HepG2 (cell line): ENCODE data around the gene MAML1. TPM values are rescaled to one million over a fixed set of nuclear protein-coding genes. Genes with fewer than 3 reads are reported as not detected.

Source experiments
- CHD2 ChIP-seq: IDR thresholded peaks from 2 replicates; pipeline ENCODE4 v1.6.1; 2011; ENCODE audit warnings: low read depth, low read length, improper control_type of control experiment
- GABPB1 ChIP-seq: IDR thresholded peaks from 2 replicates; pipeline ENCODE4 v1.6.1; 2016; ENCODE audit warnings: mild to moderate bottlenecking, missing genetic modification reagents, moderate library complexity, missing compliant biosample characterization
- MED13 ChIP-seq: sonication (generic); formaldehyde crosslinking; IDR thresholded peaks from 2 replicates; pipeline ENCODE4 v1.5.0; 2020; ENCODE audit warnings: missing genetic modification reagents
- MLLT10 ChIP-seq: sonication (generic); formaldehyde crosslinking; IDR thresholded peaks from 2 replicates; pipeline ENCODE4 v1.4.0; 2020; ENCODE audit warnings: missing genetic modification reagents
- NCOR1 ChIP-seq: fragments of 200-600 bp; sonication (generic); IDR thresholded peaks from 2 replicates; pipeline ENCODE4 v1.7.0; 2017; ENCODE audit warnings: antibody characterized with exemption, low read length, borderline replicate concordance
- TBL1XR1 ChIP-seq: fragments of 150-350 bp; IDR thresholded peaks from 2 replicates; pipeline ENCODE4 v1.6.1; 2014; ENCODE audit warnings: borderline replicate concordance, low read length; ENCODE audit not compliant: partially characterized antibody
- YY1 ChIP-seq: IDR thresholded peaks from 2 replicates; pipeline ENCODE4 v1.6.1; 2011; ENCODE audit warnings: low read length, low read depth, moderate library complexity, mild to moderate bottlenecking; ENCODE audit not compliant: insufficient read depth, insufficient replicate concordance
- ZBTB3 ChIP-seq: sonication (generic); formaldehyde crosslinking; IDR thresholded peaks from 2 replicates; pipeline ENCODE4 v1.4.0; 2020; ENCODE audit warnings: low read depth, mild to moderate bottlenecking, moderate library complexity, missing genetic modification reagents, borderline replicate concordance
- ZBTB42 ChIP-seq: sonication (generic); formaldehyde crosslinking; IDR thresholded peaks from 2 replicates; pipeline ENCODE4 v1.5.0; 2020; ENCODE audit warnings: mild to moderate bottlenecking, missing genetic modification reagents
- ZNF138 ChIP-seq: sonication (generic); formaldehyde crosslinking; IDR thresholded peaks from 2 replicates; pipeline ENCODE4 v1.5.0; 2020; ENCODE audit warnings: mild to moderate bottlenecking, low read depth, missing genetic modification reagents
- ZNF761 ChIP-seq: sonication (generic); formaldehyde crosslinking; conservative IDR thresholded peaks from 2 replicates; pipeline ENCODE4 v1.4.0; 2020; ENCODE audit warnings: mild to moderate bottlenecking, missing genetic modification reagents
- polyA plus RNA-seq, 8 experiments: library from polyadenylated mRNA; depleted of rRNA in 3 of 8; stranded (reverse) in 7 of 8; unstranded in 1 of 8; fragments of >200 nt; fragmentation: Illumina TruSeq in 4 of 8; extraction: Trizol in 4 of 8; gene quantifications; 2 replicates each; pipeline versions ENCODE4 v1.2.1 to v1.2.3, GENCODE V29; 2011 to 2016; ENCODE audit warnings: low read depth in 4 of 8, missing spikeins in 1 of 8, mixed read lengths in 1 of 8; ENCODE audit not compliant: insufficient read depth in 1 of 8
- total RNA-seq, 5 experiments: library from RNA; depleted of rRNA; stranded (reverse); fragments of >200 nt; fragmentation: Illumina TruSeq; extraction: Trizol; gene quantifications; 2 replicates each; pipeline ENCODE4 v1.2.3, GENCODE V29; 2016; ENCODE audit warnings: low read depth in 1 of 5
- TF ChIP-seq, protein P1 (sequence below): sonication (generic); formaldehyde crosslinking; IDR thresholded peaks from 2 replicates; pipeline ENCODE4 v1.5.0; 2020; ENCODE audit warnings: mild to moderate bottlenecking, low read depth, missing genetic modification reagents, borderline replicate concordance
- TF ChIP-seq, protein P2 (sequence below): sonication (generic); formaldehyde crosslinking; IDR thresholded peaks from 2 replicates; pipeline ENCODE4 v1.4.0; 2020; ENCODE audit warnings: missing genetic modification reagents, borderline replicate concordance
- TF ChIP-seq, protein P3 (sequence below): IDR thresholded peaks from 2 replicates; pipeline ENCODE4 v1.6.1; 2012; ENCODE audit warnings: low read depth, low read length, improper control_type of control experiment
- TF ChIP-seq, protein P4 (sequence below): sonication (generic); formaldehyde crosslinking; IDR thresholded peaks from 2 replicates; pipeline ENCODE4 v1.4.0; 2020; ENCODE audit warnings: missing genetic modification reagents
- TF ChIP-seq, protein P5 (sequence below), 2 experiments: sonication (generic) in 1 of 2; formaldehyde crosslinking in 1 of 2; IDR thresholded peaks; 2 replicates each; pipeline versions ENCODE4 v1.4.0 to v1.6.1; 2018 to 2020; ENCODE audit warnings: missing genetic modification reagents in 2 of 2, borderline replicate concordance in 1 of 2, low read depth in 1 of 2, mild to moderate bottlenecking in 1 of 2, missing biosample characterization in 1 of 2

MAML1 gene
- total and polyA plus RNA-seq, 2 of the 13 experiments (the other 11 are each of a cell fraction or from before 2014, with no cell fraction given): 10.0 to 10.8 TPM

DNA sequence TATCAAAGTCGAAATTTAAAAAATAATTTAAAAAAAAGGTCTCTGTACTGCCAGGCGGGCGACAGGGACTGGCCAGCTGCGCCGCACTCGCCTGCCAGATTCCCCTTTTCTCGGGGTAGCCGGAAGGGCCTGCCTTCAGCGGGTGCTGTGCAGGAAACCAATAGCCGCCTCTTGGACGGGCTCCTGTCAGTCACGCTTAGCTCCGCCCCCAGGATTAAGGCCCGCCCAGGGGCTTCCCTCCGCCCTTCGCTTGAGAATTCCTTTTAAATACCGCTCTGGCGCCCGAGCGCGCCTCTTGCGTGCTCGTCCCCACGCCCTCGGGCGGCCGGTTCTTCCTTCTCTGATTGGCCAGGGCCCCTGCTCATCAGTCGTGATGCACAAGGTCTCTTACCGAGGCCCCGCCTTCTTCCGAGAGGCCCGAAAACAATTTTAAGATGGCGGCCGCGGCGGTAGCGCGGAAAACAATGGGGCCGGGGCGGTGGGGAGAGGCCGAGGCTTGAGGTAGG is at the start of gene MAML1 (continued):
- no peak for TF ChIP-seq TBL1XR1
- TF ChIP-seq, protein P1, sequence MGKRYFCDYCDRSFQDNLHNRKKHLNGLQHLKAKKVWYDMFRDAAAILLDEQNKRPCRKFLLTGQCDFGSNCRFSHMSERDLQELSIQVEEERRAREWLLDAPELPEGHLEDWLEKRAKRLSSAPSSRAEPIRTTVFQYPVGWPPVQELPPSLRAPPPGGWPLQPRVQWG (CRISPR knock-in tag): no peak
- no peak for TF ChIP-seq ZBTB3 (CRISPR knock-in tag)
- TF ChIP-seq, protein P2, sequence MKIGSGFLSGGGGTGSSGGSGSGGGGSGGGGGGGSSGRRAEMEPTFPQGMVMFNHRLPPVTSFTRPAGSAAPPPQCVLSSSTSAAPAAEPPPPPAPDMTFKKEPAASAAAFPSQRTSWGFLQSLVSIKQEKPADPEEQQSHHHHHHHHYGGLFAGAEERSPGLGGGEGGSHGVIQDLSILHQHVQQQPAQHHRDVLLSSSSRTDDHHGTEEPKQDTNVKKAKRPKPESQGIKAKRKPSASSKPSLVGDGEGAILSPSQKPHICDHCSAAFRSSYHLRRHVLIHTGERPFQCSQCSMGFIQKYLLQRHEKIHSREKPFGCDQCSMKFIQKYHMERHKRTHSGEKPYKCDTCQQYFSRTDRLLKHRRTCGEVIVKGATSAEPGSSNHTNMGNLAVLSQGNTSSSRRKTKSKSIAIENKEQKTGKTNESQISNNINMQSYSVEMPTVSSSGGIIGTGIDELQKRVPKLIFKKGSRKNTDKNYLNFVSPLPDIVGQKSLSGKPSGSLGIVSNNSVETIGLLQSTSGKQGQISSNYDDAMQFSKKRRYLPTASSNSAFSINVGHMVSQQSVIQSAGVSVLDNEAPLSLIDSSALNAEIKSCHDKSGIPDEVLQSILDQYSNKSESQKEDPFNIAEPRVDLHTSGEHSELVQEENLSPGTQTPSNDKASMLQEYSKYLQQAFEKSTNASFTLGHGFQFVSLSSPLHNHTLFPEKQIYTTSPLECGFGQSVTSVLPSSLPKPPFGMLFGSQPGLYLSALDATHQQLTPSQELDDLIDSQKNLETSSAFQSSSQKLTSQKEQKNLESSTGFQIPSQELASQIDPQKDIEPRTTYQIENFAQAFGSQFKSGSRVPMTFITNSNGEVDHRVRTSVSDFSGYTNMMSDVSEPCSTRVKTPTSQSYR (CRISPR knock-in tag): no peak
- TF ChIP-seq MED13: no peak
- TF ChIP-seq, protein P3, sequence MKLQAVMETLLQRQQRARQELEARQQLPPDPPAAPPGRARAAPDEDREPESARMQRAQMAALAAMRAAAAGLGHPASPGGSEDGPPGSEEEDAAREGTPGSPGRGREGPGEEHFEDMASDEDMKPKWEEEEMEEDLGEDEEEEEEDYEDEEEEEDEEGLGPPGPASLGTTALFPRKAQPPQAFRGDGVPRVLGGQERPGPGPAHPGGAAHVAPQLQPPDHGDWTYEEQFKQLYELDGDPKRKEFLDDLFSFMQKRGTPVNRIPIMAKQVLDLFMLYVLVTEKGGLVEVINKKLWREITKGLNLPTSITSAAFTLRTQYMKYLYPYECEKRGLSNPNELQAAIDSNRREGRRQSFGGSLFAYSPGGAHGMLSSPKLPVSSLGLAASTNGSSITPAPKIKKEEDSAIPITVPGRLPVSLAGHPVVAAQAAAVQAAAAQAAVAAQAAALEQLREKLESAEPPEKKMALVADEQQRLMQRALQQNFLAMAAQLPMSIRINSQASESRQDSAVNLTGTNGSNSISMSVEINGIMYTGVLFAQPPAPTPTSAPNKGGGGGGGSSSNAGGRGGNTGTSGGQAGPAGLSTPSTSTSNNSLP: no peak
- TF ChIP-seq YY1: peak; percentile 96
- no peak; the same call in 1 of the 2 replicates for TF ChIP-seq ZBTB42 (CRISPR knock-in tag)
- TF ChIP-seq ZNF761 (CRISPR knock-in tag): no peak
- no peak for TF ChIP-seq MLLT10 (CRISPR knock-in tag)
- TF ChIP-seq, protein P4, sequence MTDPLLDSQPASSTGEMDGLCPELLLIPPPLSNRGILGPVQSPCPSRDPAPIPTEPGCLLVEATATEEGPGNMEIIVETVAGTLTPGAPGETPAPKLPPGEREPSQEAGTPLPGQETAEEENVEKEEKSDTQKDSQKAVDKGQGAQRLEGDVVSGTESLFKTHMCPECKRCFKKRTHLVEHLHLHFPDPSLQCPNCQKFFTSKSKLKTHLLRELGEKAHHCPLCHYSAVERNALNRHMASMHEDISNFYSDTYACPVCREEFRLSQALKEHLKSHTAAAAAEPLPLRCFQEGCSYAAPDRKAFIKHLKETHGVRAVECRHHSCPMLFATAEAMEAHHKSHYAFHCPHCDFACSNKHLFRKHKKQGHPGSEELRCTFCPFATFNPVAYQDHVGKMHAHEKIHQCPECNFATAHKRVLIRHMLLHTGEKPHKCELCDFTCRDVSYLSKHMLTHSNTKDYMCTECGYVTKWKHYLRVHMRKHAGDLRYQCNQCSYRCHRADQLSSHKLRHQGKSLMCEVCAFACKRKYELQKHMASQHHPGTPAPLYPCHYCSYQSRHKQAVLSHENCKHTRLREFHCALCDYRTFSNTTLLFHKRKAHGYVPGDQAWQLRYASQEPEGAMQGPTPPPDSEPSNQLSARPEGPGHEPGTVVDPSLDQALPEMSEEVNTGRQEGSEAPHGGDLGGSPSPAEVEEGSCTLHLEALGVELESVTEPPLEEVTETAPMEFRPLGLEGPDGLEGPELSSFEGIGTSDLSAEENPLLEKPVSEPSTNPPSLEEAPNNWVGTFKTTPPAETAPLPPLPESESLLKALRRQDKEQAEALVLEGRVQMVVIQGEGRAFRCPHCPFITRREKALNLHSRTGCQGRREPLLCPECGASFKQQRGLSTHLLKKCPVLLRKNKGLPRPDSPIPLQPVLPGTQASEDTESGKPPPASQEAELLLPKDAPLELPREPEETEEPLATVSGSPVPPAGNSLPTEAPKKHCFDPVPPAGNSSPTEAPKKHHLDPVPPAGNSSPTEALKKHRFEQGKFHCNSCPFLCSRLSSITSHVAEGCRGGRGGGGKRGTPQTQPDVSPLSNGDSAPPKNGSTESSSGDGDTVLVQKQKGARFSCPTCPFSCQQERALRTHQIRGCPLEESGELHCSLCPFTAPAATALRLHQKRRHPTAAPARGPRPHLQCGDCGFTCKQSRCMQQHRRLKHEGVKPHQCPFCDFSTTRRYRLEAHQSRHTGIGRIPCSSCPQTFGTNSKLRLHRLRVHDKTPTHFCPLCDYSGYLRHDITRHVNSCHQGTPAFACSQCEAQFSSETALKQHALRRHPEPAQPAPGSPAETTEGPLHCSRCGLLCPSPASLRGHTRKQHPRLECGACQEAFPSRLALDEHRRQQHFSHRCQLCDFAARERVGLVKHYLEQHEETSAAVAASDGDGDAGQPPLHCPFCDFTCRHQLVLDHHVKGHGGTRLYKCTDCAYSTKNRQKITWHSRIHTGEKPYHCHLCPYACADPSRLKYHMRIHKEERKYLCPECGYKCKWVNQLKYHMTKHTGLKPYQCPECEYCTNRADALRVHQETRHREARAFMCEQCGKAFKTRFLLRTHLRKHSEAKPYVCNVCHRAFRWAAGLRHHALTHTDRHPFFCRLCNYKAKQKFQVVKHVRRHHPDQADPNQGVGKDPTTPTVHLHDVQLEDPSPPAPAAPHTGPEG (CRISPR knock-in tag): no peak
- TF ChIP-seq ZNF138: no peak
- TF ChIP-seq NCOR1: no peak
- peak; percentile 73 for TF ChIP-seq GABPB1
- no peak for TF ChIP-seq CHD2
- TF ChIP-seq, protein P5, sequence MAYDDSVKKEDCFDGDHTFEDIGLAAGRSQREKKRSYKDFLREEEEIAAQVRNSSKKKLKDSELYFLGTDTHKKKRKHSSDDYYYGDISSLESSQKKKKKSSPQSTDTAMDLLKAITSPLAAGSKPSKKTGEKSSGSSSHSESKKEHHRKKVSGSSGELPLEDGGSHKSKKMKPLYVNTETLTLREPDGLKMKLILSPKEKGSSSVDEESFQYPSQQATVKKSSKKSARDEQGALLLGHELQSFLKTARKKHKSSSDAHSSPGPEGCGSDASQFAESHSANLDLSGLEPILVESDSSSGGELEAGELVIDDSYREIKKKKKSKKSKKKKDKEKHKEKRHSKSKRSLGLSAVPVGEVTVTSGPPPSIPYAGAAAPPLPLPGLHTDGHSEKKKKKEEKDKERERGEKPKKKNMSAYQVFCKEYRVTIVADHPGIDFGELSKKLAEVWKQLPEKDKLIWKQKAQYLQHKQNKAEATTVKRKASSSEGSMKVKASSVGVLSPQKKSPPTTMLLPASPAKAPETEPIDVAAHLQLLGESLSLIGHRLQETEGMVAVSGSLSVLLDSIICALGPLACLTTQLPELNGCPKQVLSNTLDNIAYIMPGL (CRISPR knock-in tag; IDR thresholded peaks at IDR 0.05; ENCODE audit: borderline replicate concordance in 1 of 2, low read depth in 1 of 2): peak in 1 of 2 experiments; percentile 70; a peak in 2 of 4 replicates
